H1 (cell line): ENCODE measurements around the gene TAF4. TPM values are rescaled to one million over a fixed set of nuclear protein-coding genes. Genes with fewer than 3 reads are reported as not detected.

Experiments used
- EGR1 ChIP-seq: IDR thresholded peaks from 2 replicates; pipeline ENCODE4 v1.6.1; 2011; ENCODE audit warnings: low read depth, low read length, borderline replicate concordance
- JUN ChIP-seq: IDR thresholded peaks from 2 replicates; pipeline ENCODE4 v1.6.1; 2011; ENCODE audit warnings: low read depth, mild to moderate bottlenecking, improper control_type of control experiment, low read length
- KDM1A ChIP-seq: fragments of 200-600, 300-600 bp; sonication (generic); IDR thresholded peaks from 2 replicates; pipeline ENCODE4 v1.7.1; 2016; ENCODE audit warnings: mild to moderate bottlenecking, low read length, borderline replicate concordance
- POLR2A ChIP-seq, 2 experiments: IDR thresholded peaks; 1 replicate in 1 of 2; 2 replicates in 1 of 2; pipeline ENCODE4 v1.6.1; 2011; ENCODE audit warnings: low read depth in 2 of 2, low read length in 2 of 2, mild to moderate bottlenecking in 2 of 2; ENCODE audit errors: control extremely low read depth in 1 of 2
- RBBP5 ChIP-seq: IDR thresholded peaks from 2 replicates; pipeline ENCODE4 v1.7.1; 2012; ENCODE audit warnings: low read depth, mild to moderate bottlenecking, inconsistent platforms, low read length, moderate library complexity, borderline replicate concordance
- RXRA ChIP-seq: IDR thresholded peaks from 2 replicates; pipeline ENCODE4 v1.6.1; 2011; ENCODE audit warnings: low read depth, mild to moderate bottlenecking, low read length, moderate library complexity; ENCODE audit not compliant: insufficient read depth
- SRF ChIP-seq: IDR thresholded peaks from 2 replicates; pipeline ENCODE4 v1.6.1; 2011; ENCODE audit warnings: mild to moderate bottlenecking, low read depth, low read length, moderate library complexity
- polyA plus RNA-seq, 7 experiments: library from polyadenylated mRNA; depleted of rRNA in 3 of 7; stranded (reverse) in 5 of 7; unstranded in 2 of 7; fragments of >200 nt in 5 of 7; fragments of 200-250 nt in 2 of 7; gene quantifications; 1 replicate in 5 of 7; 2 replicates in 1 of 7; 4 replicates in 1 of 7; pipeline versions ENCODE4 v1.2.1 to v1.2.3, GENCODE V29; 2011 to 2013; ENCODE audit warnings: missing spikeins in 2 of 7, mixed read lengths in 2 of 7
- total RNA-seq: library from RNA; stranded (reverse); fragmentation: NEBNext Ultra II Directional; extraction: Animal tissue kit (Norgen Biotek cat#: 25700); gene quantifications from 2 replicates; pipeline ENCODE4 v1.2.1, GENCODE V29; 2021
- TF ChIP-seq, protein P1 (sequence below): IDR thresholded peaks from 2 replicates; pipeline ENCODE4 v1.6.1; 2012; ENCODE audit warnings: inconsistent platforms
- TF ChIP-seq, protein P2 (sequence below): IDR thresholded peaks from 2 replicates; pipeline ENCODE4 v1.6.1; 2011; ENCODE audit warnings: low read length, improper control_type of control experiment
- TF ChIP-seq, protein P3 (sequence below): IDR thresholded peaks from 2 replicates; pipeline ENCODE4 v1.6.1; 2012; ENCODE audit warnings: inconsistent platforms

The TAF4 gene
- total and polyA plus RNA-seq, 2 of the 8 experiments (the other 6 are each of a cell fraction or from before 2014, with no cell fraction given): 16.0 to 30.1 TPM

DNA sequence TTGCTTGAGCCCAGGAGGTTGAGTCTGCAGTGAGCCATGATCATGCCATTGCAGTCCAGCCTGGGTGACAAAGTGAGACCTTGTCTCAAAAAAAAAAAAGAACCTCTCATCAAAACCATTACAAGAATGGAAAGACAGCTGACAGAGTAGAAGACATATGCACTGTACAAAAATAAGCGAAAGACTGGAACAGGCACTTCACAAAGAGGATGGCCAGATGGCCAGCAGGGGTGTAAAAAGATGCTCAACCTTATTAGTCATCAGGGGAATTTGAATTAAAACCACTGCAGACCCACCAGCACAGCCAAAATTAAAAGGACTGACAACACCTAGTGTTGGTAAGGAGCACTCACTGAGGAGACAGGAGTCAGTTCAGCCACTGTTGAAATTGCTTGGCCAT lies 13.5 kb upstream of the TAF4 start (continued):
- TF ChIP-seq JUN: no peak
- no peak for TF ChIP-seq SRF
- TF ChIP-seq RXRA: no peak
- TF ChIP-seq, protein P1, sequence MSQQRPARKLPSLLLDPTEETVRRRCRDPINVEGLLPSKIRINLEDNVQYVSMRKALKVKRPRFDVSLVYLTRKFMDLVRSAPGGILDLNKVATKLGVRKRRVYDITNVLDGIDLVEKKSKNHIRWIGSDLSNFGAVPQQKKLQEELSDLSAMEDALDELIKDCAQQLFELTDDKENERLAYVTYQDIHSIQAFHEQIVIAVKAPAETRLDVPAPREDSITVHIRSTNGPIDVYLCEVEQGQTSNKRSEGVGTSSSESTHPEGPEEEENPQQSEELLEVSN: no peak
- TF ChIP-seq, protein P2, sequence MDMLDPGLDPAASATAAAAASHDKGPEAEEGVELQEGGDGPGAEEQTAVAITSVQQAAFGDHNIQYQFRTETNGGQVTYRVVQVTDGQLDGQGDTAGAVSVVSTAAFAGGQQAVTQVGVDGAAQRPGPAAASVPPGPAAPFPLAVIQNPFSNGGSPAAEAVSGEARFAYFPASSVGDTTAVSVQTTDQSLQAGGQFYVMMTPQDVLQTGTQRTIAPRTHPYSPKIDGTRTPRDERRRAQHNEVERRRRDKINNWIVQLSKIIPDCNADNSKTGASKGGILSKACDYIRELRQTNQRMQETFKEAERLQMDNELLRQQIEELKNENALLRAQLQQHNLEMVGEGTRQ: no peak
- TF ChIP-seq, protein P3, sequence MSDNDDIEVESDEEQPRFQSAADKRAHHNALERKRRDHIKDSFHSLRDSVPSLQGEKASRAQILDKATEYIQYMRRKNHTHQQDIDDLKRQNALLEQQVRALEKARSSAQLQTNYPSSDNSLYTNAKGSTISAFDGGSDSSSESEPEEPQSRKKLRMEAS: no peak
- TF ChIP-seq POLR2A (IDR thresholded peaks at IDR 0.05; ENCODE audit: control extremely low read depth in 1 of 2, low read depth in 2 of 2, low read length in 2 of 2): no peak
- TF ChIP-seq RBBP5: no peak
- no peak for TF ChIP-seq KDM1A
- no peak for TF ChIP-seq EGR1
